ENCODE data around the gene TRIM7. TPM values are rescaled to one million over a fixed set of nuclear protein-coding genes. Genes with fewer than 3 reads are reported as not detected.

Gene TRIM7
- total and polyA plus RNA-seq, 9 of the 15 experiments (the other 6 are each of a cell fraction or from before 2014, with no cell fraction given): 2.6 to 14.9 (median 8.9) TPM

DNA sequence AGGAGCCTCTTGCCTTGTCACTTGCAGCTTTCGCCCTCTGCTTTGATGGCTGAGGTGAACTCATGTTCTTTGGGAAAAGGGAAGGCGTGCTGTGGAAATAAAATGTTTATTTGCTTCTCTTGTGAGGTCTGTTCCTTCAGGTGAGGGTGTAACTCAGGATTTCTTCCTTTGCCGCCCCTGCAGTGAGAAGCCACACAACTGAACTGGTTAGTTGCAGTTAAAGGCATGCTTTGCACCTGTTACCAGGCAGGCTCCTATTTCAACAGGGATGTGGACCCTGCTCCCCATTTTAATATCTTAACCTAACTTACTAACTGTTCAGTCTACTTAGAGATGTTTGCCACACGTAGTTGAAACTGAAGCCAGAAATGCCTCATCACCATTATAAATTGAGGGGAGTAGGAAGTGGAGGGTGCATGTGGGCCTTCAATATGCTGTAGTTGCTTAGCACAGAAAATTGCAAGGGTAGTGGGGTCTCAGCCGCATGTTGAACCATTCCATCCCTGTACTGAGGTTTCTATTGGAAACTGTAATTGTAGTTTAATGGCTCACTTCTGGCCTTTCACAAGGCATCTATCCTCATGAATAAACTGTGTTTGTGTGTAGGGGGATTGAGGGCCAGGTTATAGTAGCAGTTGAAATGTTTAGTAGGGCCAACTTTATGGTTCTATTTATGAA is 30.8 kb upstream of the TRIM7 start (continued):
- TF ChIP-seq KDM5B (IDR thresholded peaks at IDR 0.05; ENCODE audit: insufficient replicate concordance, low read depth, low read length): peak; percentile 38
- TF ChIP-seq HNRNPUL1 (IDR thresholded peaks at IDR 0.05; ENCODE audit: low read length): no peak
- TF ChIP-seq COPS2 (conservative IDR thresholded peaks at IDR 0.05): no peak
- TF ChIP-seq NELFE (IDR thresholded peaks at IDR 0.05; ENCODE audit: insufficient read depth, insufficient read length): no peak
- no peak for TF ChIP-seq ZFP36 (IDR thresholded peaks at IDR 0.05; ENCODE audit: low read depth, low read length, partially characterized antibody)
- no peak for TF ChIP-seq HDAC6 (IDR thresholded peaks at IDR 0.05; ENCODE audit: low read depth, low read length)
- peak; percentile 88 for TF ChIP-seq POLR2AphosphoS5 (IDR thresholded peaks at IDR 0.05; ENCODE audit: control insufficient read depth, insufficient read depth, low read depth, low read length)
- TF ChIP-seq, protein P1, sequence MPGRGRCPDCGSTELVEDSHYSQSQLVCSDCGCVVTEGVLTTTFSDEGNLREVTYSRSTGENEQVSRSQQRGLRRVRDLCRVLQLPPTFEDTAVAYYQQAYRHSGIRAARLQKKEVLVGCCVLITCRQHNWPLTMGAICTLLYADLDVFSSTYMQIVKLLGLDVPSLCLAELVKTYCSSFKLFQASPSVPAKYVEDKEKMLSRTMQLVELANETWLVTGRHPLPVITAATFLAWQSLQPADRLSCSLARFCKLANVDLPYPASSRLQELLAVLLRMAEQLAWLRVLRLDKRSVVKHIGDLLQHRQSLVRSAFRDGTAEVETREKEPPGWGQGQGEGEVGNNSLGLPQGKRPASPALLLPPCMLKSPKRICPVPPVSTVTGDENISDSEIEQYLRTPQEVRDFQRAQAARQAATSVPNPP (IDR thresholded peaks at IDR 0.05; ENCODE audit: borderline replicate concordance, insufficient read depth, insufficient read length): no peak
- no peak for TF ChIP-seq SMAD4 (CRISPR knock-in tag; conservative IDR thresholded peaks at IDR 0.05)
- TF ChIP-seq, protein P2, sequence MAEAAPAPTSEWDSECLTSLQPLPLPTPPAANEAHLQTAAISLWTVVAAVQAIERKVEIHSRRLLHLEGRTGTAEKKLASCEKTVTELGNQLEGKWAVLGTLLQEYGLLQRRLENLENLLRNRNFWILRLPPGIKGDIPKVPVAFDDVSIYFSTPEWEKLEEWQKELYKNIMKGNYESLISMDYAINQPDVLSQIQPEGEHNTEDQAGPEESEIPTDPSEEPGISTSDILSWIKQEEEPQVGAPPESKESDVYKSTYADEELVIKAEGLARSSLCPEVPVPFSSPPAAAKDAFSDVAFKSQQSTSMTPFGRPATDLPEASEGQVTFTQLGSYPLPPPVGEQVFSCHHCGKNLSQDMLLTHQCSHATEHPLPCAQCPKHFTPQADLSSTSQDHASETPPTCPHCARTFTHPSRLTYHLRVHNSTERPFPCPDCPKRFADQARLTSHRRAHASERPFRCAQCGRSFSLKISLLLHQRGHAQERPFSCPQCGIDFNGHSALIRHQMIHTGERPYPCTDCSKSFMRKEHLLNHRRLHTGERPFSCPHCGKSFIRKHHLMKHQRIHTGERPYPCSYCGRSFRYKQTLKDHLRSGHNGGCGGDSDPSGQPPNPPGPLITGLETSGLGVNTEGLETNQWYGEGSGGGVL (CRISPR knock-in tag; IDR thresholded peaks at IDR 0.05): no peak
- no peak; the same call in 1 of the 2 replicates for TF ChIP-seq POLR2G (IDR thresholded peaks at IDR 0.05; ENCODE audit: low read depth, low read length)
- TF ChIP-seq, protein P3, sequence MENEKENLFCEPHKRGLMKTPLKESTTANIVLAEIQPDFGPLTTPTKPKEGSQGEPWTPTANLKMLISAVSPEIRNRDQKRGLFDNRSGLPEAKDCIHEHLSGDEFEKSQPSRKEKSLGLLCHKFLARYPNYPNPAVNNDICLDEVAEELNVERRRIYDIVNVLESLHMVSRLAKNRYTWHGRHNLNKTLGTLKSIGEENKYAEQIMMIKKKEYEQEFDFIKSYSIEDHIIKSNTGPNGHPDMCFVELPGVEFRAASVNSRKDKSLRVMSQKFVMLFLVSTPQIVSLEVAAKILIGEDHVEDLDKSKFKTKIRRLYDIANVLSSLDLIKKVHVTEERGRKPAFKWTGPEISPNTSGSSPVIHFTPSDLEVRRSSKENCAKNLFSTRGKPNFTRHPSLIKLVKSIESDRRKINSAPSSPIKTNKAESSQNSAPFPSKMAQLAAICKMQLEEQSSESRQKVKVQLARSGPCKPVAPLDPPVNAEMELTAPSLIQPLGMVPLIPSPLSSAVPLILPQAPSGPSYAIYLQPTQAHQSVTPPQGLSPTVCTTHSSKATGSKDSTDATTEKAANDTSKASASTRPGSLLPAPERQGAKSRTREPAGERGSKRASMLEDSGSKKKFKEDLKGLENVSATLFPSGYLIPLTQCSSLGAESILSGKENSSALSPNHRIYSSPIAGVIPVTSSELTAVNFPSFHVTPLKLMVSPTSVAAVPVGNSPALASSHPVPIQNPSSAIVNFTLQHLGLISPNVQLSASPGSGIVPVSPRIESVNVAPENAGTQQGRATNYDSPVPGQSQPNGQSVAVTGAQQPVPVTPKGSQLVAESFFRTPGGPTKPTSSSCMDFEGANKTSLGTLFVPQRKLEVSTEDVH (IDR thresholded peaks at IDR 0.05; ENCODE audit: low read depth, partially characterized antibody): peak; percentile 39
- TF ChIP-seq NUFIP1 (IDR thresholded peaks at IDR 0.05; ENCODE audit: partially characterized antibody): peak; percentile 27
- TF ChIP-seq KLF13 (tag; IDR thresholded peaks at IDR 0.05; ENCODE audit: borderline replicate concordance, low read depth): no peak
- 0 out of 2 replicates have a peak, but pooled peaks have one; percentile 30 for TF ChIP-seq ZC3H4 (CRISPR knock-in tag; IDR thresholded peaks at IDR 0.05; ENCODE audit: borderline replicate concordance)
- no peak; the same call in 1 of the 2 replicates for TF ChIP-seq THRAP3 (IDR thresholded peaks at IDR 0.05; ENCODE audit: borderline replicate concordance)
- peak; percentile 83 for TF ChIP-seq MYNN (IDR thresholded peaks at IDR 0.05)
- no peak for TF ChIP-seq MYNN (CRISPR knock-in tag; IDR thresholded peaks at IDR 0.05)
- TF ChIP-seq CHD4 (IDR thresholded peaks at IDR 0.05; ENCODE audit: insufficient read depth, insufficient replicate concordance, low read depth, low read length, poor library complexity, severe bottlenecking): no peak
- TF ChIP-seq CBFA2T3 (IDR thresholded peaks at IDR 0.05): no peak
- peak; percentile 87 for TF ChIP-seq SIRT6 (IDR thresholded peaks at IDR 0.05; ENCODE audit: low read depth, low read length)
